Left forelimb (tissue), 1 donor: ENCODE data around the gene CD58.

Experiments used
- DNase-seq: peaks from one replicate; pipeline ENCODE4 v3.0.0-alpha.2; 2018; ENCODE audit warnings: low spot score

Gene CD58

DNA sequence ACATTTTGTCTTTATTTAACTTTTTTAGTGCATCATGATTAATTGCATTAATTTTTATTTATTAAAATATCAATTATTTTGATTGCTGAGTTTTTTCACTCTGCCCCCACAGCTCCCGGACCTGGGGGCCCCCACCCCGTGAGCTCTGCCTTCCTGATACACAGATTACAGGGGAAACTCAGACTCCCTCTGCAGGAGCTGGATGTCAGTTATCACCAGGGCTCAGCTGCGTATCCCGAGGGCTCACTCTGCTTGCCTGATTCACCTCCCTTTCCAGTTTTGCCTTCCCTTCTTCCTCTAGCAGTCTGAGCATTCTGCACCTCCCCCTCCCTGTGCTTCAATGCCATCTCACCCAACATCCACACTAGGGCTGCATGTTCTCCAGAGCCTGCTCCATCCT is 99.6 kb downstream of the CD58 start:
- DNase-seq, result no peak

DNA sequence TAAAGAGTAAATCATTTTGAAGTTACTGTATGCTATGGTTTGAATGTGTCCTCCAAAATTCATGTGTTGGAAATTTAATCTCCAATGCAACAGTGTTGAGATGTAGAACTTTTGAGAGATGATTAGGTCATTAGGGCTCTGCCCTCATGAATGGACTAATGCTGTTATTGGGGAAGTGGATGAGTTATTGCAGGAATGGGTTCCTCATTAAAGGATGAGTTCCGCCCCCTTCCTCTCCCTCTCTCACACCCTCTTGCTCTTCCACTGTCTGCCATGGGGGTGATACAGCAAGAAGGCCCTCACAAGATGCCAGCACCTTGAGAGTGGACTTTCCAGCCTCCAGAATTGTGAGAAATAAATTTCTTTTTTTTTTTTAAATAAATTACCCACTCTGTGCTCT is 100.2 kb downstream of the CD58 start:
- no peak for DNase-seq

- DNase-seq, result no peak
These were observed 103.8 kb downstream of the CD58 start for GRCh38 chr1:116466810-116467557.

DNA sequence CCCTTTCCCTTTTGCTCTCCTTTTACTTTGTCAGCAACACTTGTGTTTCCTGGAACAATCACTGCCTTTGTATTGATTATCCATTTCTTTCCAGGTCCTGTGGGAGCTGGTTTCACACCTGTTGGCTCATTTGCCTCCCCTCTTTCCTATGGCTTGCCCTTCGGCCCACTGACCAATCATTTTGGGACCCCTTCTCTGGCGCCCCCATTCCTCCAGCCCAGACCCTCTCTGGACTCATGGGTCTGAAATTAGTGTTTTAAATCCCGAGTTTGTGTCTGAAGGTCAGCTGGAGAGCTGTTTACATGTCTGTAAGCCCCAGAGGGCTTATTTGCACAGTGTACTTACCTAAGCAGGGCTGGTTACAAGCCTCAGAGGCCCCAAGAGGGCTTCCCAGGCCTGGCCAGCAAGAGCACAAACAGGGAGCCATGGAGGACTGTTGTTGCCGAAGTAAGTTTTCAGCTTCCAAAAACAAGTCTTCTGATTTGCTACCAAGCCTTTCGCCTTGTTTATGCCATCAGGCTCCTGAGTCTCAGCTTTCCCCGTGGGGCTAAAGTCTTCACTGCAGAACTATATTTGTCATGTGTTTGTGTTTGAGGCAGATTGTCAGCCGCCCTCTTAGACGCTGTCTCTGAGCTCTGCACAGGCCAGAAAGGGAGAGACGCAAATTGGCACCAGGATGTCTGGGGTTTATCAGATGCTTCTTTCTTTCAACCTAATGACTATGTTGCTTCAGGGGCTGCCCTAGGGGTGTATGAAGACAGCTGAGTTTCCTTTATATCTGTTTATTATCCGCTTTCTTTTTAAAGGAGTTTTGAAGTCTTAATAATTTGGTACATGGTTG is 104.8 kb downstream of the CD58 start:
- DNase-seq, result no peak

DNA sequence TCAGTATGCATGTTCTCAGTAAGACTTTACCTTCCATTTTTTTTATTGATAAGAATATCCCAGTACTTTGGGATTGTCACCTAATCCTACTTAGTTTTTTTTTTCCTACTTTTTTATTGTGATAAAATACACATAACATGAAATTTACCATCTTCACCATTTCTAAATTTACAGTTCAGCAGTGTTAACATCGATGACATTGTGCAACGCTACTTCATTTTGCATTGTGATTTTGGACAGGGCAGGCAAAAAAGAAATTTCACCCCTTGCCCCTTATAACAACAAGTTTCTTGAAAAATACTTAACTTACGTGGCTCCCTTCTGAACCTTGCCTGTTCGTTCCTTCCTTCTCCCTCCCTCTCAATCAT is 105.4 kb downstream of the CD58 start:
- DNase-seq, result no peak
